Natural killer cell (primary cell): Measurements from ENCODE around the gene PRRG1. TPM values are rescaled to one million over a fixed set of nuclear protein-coding genes. Genes with fewer than 3 reads are reported as not detected.

Experiments
- ATAC-seq, 3 donors: fragments of 150-1000 bp in 2 of 3; fragments of 200-7000 bp in 1 of 3; cut with Tn5 transposase; 1 replicate in 1 of 3; 2 replicates in 2 of 3; pipeline ENCODE4 v1.10.0; 2021; ENCODE audit warnings: mild to moderate bottlenecking in 2 of 3, moderate library complexity in 2 of 3
- DNase-seq, 2 donors: peaks; one replicate each; pipeline versions ENCODE4 v3.0.0 to v3.0.0-alpha.2; 2013 to 2021; ENCODE audit warnings: mixed read lengths in 1 of 2
- H3K27ac ChIP-seq: one replicate; pipeline ENCODE4 v1.5.1; 2013; ENCODE audit warnings: mild to moderate bottlenecking, low read length
- H3K27me3 ChIP-seq: one replicate; pipeline ENCODE4 v1.6.1; 2013; ENCODE audit warnings: low read length; ENCODE audit not compliant: control insufficient read depth, insufficient read depth
- H3K36me3 ChIP-seq: one replicate; pipeline ENCODE4 v1.6.1; 2013; ENCODE audit warnings: low read length; ENCODE audit not compliant: control insufficient read depth, insufficient read depth
- H3K4me1 ChIP-seq: one replicate; pipeline ENCODE4 v1.6.1; 2013; ENCODE audit warnings: low read length; ENCODE audit not compliant: control insufficient read depth, insufficient read depth
- H3K4me3 ChIP-seq: one replicate; pipeline ENCODE4 v1.5.1; 2013; ENCODE audit warnings: low read length
- H3K9me3 ChIP-seq: one replicate; pipeline ENCODE4 v1.6.1; 2013; ENCODE audit warnings: low read length; ENCODE audit not compliant: control insufficient read depth, insufficient read depth
- H3K27ac Mint-ChIP-seq, 2 donors: one replicate each; pipeline ENCODE4 v1.8.0; 2022; ENCODE audit warnings: mild to moderate bottlenecking in 2 of 2, mixed read lengths in 2 of 2, moderate library complexity in 1 of 2
- H3K27me3 Mint-ChIP-seq, 2 donors: one replicate each; pipeline ENCODE4 v1.8.0; 2022; ENCODE audit warnings: low read depth in 2 of 2, mixed read lengths in 2 of 2
- H3K36me3 Mint-ChIP-seq: one replicate; pipeline ENCODE4 v1.8.0; 2022; ENCODE audit warnings: mixed read lengths
- H3K4me1 Mint-ChIP-seq, 2 donors: one replicate each; pipeline ENCODE4 v1.8.0; 2022; ENCODE audit warnings: mixed read lengths in 2 of 2
- H3K4me3 Mint-ChIP-seq: one replicate; pipeline ENCODE4 v1.8.0; 2022; ENCODE audit warnings: mild to moderate bottlenecking, moderate library complexity, mixed read lengths
- H3K9me3 Mint-ChIP-seq, 2 donors: one replicate each; pipeline ENCODE4 v1.8.0; 2022; ENCODE audit warnings: mixed read lengths in 2 of 2
- CTCF ChIP-seq: fragments of 200-600 bp; IDR thresholded peaks from one replicate; pipeline ENCODE4 v1.8.0; 2022; ENCODE audit warnings: antibody characterized with exemption
- WGBS: methylation state at CpG from one replicate; pipeline ENCODE4 v1.1.7; 2013; ENCODE audit warnings: missing lambda C conversion rate; ENCODE audit not compliant: insufficient coverage; 5-methylcytosine and 5-hydroxymethylcytosine counted together
- intact Hi-C: fragments of 100-400 bp; cut with micrococcal nuclease; formaldehyde crosslinking; loops from one replicate; pipeline ENCODE4 v1.14.2; 2022
- total RNA-seq, 4 donors: library from RNA; stranded (reverse); fragments of 120-200 nt in 1 of 4; gene quantifications; one replicate each; pipeline versions ENCODE4 v1.2.3 to v1.2.4, GENCODE V29; 2013 to 2022

PRRG1 gene
- total RNA-seq, 3 donors from 2014 or later (not counting 1 experiment from before 2014, with no cell fraction given) = not detected

- H3K4me3 ChIP-seq = no peak overlapping the region
- no peak for TF ChIP-seq CTCF
- no peaks in the 10 kb centered on the region for H3K27me3 Mint-ChIP-seq
- no peaks in the 10 kb centered on the region for H3K36me3 Mint-ChIP-seq
- intact Hi-C loops = no loop called here
- no peaks in the 10 kb centered on the region for H3K4me1 ChIP-seq
- no peaks in the 10 kb centered on the region for H3K4me1 Mint-ChIP-seq
- H3K9me3 ChIP-seq = no peaks in the 10 kb centered on the region
- H3K27ac ChIP-seq = no peak overlapping the region
- no peak for ATAC-seq
- no peaks in the 10 kb centered on the region for H3K36me3 ChIP-seq
- no peak overlapping the region for H3K27ac Mint-ChIP-seq
- DNase-seq = no peak
- no peaks in the 10 kb centered on the region for H3K27me3 ChIP-seq
- H3K4me3 Mint-ChIP-seq = no peak overlapping the region
- H3K9me3 Mint-ChIP-seq = peaks cover 0 to 3% of the 10 kb centered on the region in 2 donors
Observed at GRCh38 chrX:37380256-37380655, 31.1 kb downstream of the PRRG1 start.

- peaks cover 0 to 3% of the 10 kb centered on the region in 2 donors for H3K9me3 Mint-ChIP-seq
- ATAC-seq = no peak
- Histone ChIP-seq H3K4me1 (no peaks in the 10 kb centered on the region), H3K27ac (no peak overlapping the region), H3K4me3 (no peak overlapping the region), H3K27me3 (no peaks in the 10 kb centered on the region), H3K9me3 (no peaks in the 10 kb centered on the region), H3K36me3 (no peaks in the 10 kb centered on the region)
- DNase-seq = no peak
- H3K4me1 Mint-ChIP-seq = no peaks in the 10 kb centered on the region
- no peak overlapping the region for H3K4me3 Mint-ChIP-seq
- H3K36me3 Mint-ChIP-seq = no peaks in the 10 kb centered on the region
- no CpG with 5 or more reads among the region's 2 CpGs for WGBS
- no peaks in the 10 kb centered on the region for H3K27me3 Mint-ChIP-seq
- intact Hi-C loops = no loop called here
- TF ChIP-seq CTCF = no peak
- no peak overlapping the region for H3K27ac Mint-ChIP-seq
Observed at GRCh38 chrX:37380924-37381323, 31.8 kb downstream of the PRRG1 start.

GRCh38 chrX:37383313-37383712 lies 34.1 kb downstream of the PRRG1 start:
- intact Hi-C loops = no loop called here
- Mint-ChIP-seq H3K4me3 (no peak overlapping the region), H3K27ac (no peak overlapping the region), H3K4me1 (no peaks in the 10 kb centered on the region), H3K36me3 (no peaks in the 10 kb centered on the region), H3K9me3 (peaks cover 0 to 5% of the 10 kb centered on the region in 2 donors), H3K27me3 (no peaks in the 10 kb centered on the region)
- Histone ChIP-seq H3K36me3 (no peaks in the 10 kb centered on the region), H3K4me3 (no peak overlapping the region), H3K27me3 (no peaks in the 10 kb centered on the region), H3K9me3 (no peaks in the 10 kb centered on the region), H3K27ac (no peak overlapping the region), H3K4me1 (no peaks in the 10 kb centered on the region)
- ATAC-seq (no peak), DNase-seq (no peak)
- TF ChIP-seq CTCF = no peak

GRCh38 chrX:37388413-37388812 lies 39.2 kb downstream of the PRRG1 start:
- no peak overlapping the region for H3K27ac ChIP-seq
- Mint-ChIP-seq H3K36me3 (no peaks in the 10 kb centered on the region), H3K4me1 (no peaks in the 10 kb centered on the region), H3K4me3 (no peak overlapping the region), H3K9me3 (peaks cover 2 to 6% of the 10 kb centered on the region in 2 donors), H3K27me3 (no peaks in the 10 kb centered on the region), H3K27ac (no peak overlapping the region)
- DNase-seq (no peak), ATAC-seq (no peak)
- no peaks in the 10 kb centered on the region for H3K27me3 ChIP-seq
- H3K4me3 ChIP-seq = no peak overlapping the region
- no peak for TF ChIP-seq CTCF
- 97% methylated on average over 4 of the region's 4 CpGs for WGBS
- intact Hi-C loops = no loop called here
- H3K9me3 ChIP-seq = no peaks in the 10 kb centered on the region
- no peaks in the 10 kb centered on the region for H3K4me1 ChIP-seq
- H3K36me3 ChIP-seq = no peaks in the 10 kb centered on the region
